PC-3 (cell line): ENCODE data around the gene SP3.

Source experiments
- CTCF ChIP-seq: fragments of 300-600 bp; sonication (generic); conservative IDR thresholded peaks from 2 replicates; pipeline ENCODE4 v1.5.1; 2017; ENCODE audit warnings: antibody characterized with exemption, low read depth, mild to moderate bottlenecking, low read length
- EZH2 ChIP-seq: fragments of 300-600 bp; sonication (generic); IDR thresholded peaks from one replicate; pipeline ENCODE4 v1.6.1; 2017; ENCODE audit warnings: antibody characterized with exemption, mild to moderate bottlenecking, low read length; ENCODE audit not compliant: unreplicated experiment

DNA sequence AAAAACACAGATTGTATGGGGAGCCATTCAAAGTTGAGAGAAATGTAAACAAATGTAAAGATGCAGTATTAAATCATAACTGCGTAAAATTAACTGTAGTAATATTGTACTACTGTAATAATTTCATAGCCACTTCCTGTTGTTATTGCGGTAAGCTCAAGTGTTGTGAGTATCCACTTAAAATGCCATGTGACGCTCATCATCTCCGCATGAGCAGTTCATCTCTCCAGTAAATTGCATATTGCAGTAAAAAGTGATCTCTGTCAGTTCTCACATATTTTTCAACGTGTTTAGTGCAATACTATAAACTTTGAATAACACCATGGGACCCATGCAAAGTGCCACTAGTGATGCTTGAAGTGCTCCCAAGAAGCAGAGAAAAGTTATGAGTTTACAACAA lies 41.8 kb upstream of the SP3 start:
- TF ChIP-seq CTCF (no peak), EZH2 (no peak)
